ENCODE results near the gene ACSL1.
A peak's percentile ranks its signal among the peaks of the same experiment; 100 is the strongest.

Gene ACSL1

DNA sequence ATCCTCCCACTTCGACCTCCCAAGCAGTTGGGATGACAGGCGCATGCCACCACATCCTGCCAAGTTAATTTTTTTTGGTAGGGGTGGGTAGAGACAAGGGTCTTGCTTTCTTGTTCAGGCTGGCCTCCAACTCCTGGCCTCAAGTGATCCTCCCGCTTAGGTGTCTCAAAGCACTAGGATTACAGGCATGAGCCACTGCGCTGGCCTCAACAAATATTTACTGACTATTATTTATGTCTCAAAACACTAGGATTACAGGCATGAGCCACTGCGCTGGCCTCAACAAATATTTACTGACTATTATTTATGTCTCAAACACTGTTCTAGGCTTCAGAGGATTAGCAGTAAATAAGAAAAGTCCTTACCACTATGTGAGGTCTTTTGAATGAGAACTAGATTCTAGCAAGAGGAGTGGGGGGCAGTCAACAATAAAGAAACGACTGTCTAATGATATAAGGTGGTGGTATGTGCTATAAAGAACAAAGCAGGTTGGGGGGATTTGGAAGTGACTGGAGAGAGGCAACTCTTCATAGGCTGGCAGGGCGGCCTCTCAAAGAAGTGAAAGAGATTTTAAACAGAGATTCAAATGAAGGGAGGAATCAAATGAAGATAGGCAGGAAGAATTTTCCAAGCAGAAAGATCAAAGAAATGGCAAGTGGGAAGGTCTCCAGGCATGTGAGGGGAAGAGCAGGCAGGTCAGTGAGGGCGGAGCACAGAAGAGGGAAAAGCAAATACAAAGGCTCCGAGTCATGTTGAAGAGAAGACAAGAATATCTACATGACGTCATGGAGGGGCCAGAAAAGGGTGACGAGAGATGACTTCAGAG is 12.7 kb upstream of the ACSL1 start:
- DNase-seq = no peak

DNA sequence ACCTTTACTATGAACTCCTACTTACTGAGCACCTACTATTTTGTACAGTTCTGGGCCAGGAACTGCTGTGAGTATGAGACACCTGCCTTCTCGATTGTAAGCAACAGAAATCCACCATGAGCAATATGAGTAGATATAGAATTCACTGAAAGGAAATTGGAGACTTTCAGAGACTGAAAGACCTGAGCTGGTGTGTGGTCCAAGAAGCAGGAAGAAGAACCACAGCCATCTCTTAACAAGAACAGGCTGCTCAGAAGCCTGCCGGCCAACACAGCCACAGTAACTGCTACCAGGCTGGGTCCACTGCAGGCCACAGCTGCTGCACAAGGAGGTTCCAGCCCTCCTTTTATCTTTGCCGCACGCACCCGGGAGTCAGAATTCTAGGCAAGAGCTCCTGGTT is 10.8 kb upstream of the ACSL1 start:
- no peak for DNase-seq

DNA sequence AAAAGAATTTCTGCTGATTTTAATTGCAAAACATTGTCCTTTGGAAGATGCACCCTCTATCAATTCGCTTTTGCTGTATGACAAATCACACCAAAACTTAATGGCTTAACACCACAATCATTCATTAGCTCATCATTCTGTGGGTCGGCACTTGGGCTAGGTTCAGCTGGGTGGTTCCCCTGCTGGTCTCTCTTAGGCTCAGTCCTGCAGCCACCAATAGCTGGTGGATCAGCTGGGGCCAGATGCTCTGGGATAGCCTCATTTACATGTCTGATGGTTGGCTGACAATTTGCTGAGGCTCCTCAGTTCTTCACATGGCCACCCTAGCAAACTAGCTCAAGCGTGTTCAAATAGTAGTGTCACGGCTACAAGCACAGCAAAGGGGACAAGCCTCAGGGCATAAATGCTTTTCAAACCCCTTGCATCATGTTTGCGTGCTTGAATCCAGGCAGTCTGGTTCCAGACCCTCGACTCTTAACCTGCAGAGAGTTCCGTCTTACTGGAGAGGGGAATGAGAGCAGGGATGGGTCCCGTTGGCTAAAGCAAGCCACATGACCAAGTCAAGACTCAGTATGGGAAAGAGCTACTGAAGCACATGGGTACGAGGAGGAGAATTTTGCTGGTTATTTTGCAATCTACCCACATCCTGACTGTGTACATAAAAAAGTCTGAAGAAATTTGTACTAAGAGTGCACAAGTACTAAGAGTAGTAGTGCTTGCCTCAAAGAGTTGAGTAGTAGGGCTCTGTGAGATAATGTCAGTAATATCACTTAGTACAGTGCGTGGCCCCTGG is 7.5 kb upstream of the ACSL1 start:
- no peak for DNase-seq

DNA sequence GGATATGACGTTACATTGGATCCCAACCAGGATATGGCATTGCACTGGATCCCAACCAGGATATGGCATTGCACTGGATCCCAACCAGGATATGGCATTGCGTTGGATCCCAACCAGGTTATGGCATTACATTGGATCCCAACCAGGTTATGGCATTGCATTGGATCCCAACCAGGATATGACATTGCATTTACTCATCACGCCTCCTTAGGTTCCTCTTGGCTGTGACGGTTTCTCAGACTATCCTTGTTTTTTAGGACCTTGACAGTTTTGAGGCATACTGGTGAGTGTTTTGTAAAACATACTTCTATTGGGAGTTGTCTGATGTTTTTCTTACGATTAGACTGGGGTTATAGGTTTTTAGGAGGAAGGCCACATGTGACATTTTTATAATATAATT is 5.4 kb upstream of the ACSL1 start:
- DNase-seq = no peak

DNA sequence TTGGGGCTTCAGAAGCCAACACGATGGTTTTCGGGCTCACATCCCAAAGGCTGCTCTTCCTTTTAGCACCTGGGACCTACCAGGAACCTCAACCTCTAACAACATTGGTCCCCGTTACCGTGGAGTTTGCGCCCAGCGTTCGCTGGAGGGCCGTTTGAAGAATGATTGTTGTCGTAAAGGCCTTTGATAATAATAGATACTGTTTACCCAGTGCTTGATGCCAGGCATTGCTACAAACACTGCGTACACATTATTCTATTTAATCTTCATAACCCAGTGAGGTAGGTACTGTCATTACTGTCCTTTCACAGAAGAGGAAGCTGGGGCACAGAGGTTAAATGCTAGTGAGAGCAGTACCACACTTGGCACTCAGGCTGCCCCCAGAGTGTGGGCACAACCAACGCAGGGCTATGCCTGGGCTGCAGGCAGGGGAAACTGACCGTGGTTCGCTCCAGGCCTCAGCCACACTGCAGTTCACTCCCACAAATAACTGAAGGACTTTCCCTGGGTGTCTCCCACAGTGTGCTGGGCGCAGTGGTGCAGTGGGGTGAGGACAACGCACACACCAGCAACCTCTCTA is 1.0 kb upstream of the ACSL1 start:
- no peak for DNase-seq

DNA sequence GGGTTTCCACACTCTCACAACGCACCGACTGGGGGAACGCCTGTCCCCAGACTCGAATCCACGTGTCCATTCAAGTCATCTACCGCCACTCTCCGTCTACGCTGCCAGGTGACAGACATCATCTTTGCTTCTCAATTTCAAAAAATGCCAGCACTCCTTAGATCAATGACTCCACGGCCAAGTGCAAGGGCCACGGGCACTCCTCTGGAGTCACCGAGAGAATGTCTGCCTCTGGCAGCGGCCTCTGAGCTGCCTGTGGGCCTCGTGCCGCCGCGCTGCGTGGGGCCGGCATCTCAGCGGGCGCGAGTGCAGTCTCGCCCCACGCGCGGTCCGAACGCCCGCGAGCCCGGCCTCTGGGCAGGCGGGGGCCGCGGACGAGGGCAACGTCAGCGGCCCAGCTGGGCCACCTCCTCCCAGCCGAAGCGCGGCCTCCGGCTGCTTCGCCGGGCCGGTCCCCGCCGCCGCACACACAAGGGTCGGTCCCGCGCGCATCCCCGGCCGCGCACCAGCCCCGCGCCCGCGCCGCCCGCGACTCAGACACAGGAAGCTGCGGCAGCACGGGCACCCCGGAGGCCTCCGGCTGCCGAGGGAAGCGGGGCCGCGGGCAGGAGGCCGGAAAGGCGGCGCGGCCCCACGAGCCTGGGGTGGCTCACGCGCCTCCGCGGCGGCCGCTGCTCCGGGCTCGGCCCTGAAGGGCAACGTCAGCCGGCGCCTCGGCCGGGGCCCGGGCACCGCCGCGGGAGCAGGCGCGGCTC is 450 bp downstream of the ACSL1 start:
- DNase-seq = peak; percentile 16

DNA sequence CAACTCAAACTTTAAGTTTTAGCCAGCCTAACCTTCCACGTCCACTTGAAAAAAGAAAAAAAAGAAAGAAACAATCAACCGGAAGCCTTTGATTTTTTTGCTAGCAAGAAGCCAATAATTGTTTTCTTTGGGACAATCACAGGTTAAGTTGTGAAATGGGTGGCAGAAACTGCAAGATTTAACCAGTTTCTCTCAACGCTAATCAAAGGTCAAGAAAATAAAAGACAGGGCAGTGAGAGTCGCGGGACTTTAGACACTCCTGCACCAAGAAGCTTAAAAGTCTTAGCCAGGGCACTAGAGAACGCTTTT is 1.0 kb downstream of the ACSL1 start:
- DNase-seq = no peak

DNA sequence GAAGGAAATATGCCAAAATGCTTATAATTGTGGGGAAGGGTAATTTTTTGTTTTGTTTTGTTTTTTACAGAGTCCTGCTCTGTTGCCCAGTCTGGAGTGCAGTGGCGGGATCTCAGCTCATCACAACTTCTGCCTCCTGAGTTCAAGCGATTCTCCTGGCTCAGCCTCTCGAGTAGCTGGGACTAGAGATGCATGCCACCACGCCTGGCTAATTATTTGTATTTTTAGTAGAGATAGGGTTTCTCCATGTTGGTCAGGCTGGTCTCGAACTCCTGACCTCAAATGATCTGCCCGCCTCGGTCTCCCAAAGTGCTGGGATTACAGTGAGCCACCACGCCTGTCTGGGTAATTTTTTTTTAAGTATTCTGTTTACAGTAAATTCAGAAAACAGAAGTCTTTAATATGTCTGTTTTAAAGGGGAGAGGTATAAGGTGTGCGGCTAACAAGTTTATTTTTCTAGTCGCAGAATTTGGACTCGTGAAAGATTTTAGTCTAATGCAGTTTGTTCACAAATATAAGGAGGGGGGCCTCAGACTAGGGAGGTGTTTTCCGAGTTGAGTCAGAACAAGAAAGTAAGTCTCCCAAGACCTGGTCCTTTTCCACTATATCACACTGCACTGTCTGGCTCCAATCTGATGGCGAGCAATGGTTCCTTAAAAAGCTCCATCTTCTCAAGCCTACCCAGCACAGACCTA is 1.5 kb downstream of the ACSL1 start:
- DNase-seq = no peak

DNA sequence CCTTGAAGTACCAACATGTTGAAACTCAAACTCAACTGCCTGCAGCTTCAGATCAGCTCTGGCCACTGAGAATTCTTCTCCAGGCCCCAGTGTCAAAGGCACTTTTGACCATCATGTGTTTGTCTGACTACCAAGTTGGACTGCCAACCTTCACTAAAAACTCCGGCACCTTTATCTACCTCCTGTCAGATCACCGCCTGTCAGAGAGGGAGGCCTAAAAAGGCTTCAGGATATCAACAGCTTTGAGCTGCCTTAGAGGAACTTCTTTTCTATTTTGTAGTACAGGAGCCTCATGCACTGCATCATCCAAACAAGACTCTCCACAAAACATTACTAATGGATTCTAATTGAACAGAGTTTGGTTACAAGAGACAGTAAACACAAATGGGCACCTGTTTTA is 2.8 kb downstream of the ACSL1 start:
- no peak for DNase-seq

DNA sequence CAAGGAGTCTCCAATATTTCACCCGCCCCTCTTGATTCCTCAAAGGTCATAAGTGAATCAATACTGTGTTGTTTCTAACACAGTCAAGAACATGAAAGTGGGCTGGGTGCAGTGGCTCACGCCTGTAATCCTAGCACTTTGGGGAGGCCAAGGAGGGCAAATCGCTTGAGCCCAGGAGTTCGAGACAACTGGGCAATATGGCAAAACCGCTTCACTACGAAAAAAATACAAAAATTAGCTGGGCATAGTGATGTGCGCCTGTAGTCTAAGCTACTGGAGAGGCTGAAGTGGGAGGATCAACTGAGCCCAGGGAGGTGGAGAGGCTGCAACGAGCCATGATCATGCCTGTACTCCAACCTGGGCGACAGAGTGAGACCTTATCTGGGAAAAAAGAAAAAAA is 3.4 kb downstream of the ACSL1 start:
- no peak for DNase-seq

DNA sequence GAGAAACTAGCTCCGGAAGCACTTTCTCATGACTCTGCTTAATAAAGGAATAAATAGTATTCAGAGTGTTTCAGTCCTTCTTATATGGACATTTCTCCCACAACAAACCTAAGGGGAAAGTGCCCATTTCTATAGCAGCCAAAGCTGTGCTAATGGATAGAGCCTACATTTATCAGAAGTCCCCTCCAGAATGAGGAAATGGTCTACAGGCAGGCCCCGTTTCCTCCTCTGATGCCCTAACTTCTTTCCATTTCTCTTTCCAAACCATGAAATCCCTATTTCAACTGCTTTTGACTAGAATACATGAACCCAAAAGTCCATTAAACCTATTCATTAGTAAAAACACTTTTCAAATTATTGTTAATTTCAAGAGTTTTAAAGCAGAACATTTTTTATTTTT is 4.5 kb downstream of the ACSL1 start:
- DNase-seq = no peak

DNA sequence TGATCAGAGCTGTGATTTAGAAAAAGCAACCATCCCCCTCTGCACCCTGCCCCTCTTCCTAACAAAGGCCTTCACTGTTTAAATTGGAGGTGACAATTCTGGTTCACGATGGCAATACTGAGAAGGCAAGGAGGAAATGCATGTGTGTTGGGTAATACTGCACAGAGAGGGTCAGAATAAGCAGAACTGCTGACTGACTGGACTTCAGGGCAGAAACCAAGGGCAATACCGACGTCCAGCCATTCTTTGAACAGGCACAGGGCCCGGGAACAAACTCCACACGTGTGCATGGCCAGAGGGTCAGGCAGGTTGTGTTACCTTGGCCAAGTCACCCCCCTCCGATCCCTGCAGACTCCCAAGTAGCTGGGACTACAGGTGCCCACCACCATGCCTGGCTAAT is 6.0 kb downstream of the ACSL1 start:
- DNase-seq = no peak

DNA sequence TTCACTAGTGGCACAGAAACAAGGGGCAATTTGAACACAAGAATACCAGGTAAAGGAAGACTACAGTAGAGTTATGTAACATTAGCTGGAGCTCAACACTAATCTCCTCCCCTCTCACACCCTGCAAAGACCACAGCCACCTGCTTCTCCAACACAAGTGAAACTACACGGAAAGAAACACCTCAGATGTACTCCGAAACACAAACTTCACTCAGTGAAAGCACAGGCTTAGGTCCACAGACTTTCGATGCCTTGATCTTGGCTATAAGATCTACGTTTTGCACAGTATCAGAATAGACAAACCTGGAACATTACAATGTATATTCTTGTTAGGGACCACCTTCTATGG is 7.6 kb downstream of the ACSL1 start:
- DNase-seq = no peak

DNA sequence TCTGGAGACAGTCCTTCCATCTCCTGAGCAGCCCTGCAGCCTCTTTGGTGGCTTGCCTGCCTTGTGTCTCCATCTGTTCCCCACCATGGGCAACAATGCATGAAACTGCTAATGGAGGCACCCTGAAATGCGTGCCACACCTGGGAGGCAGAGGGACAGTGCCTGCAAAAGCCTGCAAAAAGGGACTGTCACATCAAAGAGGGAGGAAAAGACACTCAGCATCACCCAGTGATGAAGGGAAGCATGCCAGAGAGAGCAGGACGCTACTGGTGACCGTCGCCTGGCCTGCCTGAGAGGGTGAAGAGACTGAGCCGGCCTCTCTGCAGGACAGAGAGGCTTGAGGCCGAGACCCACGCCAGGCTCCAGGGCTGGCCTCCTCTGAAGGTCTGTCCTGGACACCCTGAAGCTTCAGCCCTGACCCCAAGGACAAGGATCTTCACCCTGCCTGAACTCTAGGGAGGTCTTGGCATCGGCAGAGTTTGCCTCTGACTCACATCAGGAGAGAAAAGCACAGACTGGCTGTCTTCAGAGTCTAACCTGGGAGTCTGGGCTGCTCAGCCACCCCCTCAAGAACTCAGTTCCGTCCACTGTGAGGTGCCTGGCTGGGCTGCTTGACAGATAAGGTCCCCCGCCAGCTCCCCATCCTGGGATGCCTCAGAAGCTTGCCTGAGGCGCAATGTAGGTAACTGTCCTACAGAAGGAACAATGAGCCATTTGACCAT is 8.1 kb downstream of the ACSL1 start:
- DNase-seq = no peak

DNA sequence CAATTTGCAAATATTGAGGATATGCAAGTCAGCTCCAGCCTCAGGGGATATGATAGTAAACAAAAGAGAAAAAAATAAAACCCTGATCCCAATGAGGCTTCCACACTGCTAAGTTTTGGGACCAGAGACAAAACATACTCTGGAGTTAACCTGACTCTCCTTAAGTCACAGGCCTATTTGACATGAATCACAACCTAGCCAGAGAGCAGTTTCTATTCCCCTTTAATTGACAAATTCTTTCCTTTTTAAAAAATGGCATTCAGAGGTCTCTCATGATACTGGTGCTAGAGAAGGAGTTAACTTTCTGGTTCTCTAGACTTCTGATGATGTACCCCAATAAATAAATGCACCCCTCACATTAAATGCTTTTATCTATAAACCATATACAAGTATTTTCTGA is 8.8 kb downstream of the ACSL1 start:
- DNase-seq = no peak

DNA sequence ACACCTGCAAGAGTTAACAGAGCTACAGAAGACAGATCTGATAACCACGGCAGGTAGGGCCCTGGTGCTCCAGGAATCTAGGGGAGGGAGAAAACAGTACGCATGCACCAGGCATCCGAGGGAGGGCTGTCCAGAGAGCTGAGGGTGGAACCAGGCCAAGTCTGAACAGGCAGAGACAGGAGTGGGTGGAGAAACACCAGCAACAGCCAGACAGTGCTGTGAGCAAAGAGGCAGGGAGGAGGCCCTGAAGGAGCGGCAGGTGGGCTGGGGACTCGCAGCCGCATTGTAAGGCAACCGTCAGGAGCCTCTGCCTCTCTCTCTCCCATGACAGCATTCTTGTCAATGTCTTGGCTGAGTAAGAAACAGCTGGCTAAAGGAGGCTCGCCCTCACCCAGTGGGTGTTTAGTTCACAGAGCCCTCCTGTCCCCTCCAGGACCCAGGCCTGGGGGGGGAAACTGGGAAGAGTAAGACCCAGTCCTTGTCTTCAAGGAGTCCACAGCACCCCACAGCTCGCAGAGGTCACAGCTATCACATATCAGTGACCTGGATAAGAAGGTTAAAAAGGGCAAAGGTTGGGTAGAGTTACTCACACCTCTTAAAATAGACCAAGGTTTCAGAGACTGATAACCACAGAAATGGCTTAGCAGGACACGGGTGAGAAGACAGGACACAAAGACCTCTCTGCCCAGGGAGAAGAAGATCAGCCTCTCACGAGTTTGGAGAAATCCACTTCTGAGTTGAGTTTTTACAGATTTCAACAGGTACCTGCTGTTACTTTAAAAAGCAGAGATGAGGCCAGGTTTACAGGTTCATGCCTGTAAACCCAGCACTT is 10.5 kb downstream of the ACSL1 start:
- DNase-seq = no peak

DNA sequence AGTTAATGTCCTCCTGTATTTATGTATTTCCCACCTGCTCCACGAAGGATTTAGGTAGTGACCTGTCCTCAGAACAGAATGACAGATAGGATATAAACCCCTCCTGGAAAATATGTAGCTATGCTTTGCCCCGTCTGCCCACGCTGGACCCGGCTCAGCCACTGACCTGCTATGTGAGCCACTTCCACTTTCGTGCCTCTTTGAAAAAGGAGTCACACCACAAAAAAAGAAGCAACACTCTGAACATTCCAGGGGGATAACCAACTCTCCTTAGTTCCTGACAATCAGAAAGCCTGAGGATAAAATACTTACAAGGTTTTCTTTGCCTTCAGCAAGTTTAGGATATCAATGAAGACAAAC is 11.1 kb downstream of the ACSL1 start:
- no peak for DNase-seq

DNA sequence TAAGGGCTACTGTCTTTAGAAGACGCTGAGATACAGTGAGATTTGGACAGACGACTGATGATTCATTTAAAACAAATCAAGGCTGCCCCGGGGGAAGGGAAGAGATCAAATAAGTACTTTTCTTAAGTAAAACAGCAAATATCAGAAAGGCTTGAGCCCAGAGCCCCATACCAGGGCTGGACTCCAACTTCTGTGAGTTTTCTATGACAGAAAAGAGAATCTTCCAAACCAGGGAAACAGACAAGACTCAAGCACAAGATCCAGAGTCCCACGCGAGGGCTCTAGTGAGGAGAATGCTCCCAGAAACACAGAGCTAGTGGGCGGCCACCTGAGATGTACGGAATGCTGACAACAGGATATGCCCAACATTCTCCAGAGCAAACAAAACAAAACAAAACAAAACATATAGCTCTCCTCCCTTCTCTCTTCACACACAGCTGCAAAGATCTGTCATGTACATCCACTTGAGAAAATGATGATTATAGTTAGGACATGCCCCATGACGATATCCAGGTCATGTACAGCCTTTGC is 13.1 kb downstream of the ACSL1 start:
- no peak for DNase-seq

DNA sequence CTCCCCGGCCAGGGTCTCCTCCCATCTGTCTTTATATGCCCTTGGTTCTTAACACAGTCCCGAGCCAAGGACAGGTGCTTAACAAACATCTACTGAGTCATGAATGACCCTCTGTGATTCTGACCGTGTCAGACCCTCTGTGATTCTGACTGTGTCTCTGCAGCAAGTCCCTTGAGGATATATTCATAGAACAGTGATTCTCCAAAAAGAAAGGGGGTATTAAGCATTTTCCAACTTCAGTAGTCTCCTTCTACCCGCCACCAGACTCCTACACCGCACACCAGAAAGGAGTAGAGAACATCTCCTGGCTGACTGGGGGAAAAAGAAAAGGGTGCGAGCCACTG is 13.6 kb downstream of the ACSL1 start:
- no peak for DNase-seq

DNA sequence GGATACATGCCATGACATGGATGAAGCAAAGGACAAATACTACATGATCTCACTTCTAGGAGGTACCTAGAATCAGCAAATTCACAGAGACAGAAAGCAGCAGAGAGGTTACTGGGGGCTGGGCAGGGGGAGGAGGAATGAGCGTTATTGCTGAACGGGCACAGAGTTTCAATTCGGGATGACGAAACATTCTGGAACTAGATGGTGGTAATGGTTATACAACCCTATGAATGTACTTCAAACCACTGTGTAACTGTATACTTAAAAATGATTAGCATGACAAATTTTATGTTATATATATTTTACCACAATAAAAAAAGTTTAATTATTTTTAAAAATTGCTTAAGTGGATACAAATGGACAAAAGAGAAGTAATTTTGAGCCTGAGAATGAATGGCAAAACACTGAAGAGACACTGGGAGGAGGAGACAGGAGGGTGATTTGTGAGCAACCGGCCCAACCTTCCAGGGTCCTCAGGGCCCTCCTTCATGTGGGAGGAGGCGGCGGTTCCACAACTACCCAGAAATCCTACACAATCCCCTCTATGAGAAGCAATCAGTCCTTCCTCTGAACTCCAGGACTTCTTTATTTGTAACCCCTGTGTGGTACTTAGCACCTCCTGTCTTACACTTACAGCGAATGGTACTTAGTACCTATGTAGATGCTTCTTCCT is 14.1 kb downstream of the ACSL1 start:
- DNase-seq = no peak

DNA sequence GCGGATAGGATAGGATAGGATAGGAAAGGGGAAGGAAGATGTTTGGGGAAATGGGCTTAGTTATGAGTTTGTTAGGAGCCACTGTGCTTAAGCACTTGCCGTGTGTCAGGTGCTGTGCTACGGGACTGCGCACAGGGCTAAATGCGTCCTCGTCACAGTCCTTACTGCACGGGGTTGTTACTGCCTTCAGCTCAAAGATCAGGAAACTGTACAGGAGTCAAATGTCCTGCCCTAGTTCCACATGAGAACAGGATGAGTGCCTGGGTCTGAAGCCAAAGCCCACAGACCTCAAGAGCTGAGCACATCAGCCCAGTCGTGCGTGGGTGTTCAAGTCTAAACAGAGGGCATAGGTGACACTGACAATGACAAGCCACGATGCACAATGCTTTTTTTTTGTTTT is 15.0 kb downstream of the ACSL1 start:
- no peak for DNase-seq

Measured in effector CD4-positive, alpha-beta T cell (primary cell).